ENCODE data around the gene CCDC141.

- TF ChIP-seq POLR2A (IDR thresholded peaks at IDR 0.05; ENCODE audit: low read depth, low read length) (no peak), POLR2AphosphoS5 (IDR thresholded peaks at IDR 0.05; ENCODE audit: low read depth, low read length) (no peak), TAF1 (IDR thresholded peaks at IDR 0.05; ENCODE audit: low read depth, low read length) (no peak), SPI1 (IDR thresholded peaks at IDR 0.05; ENCODE audit: low read depth, low read length) (no peak)
Measured at GRCh38 chr2:178865146-178865936, 184.6 kb downstream of the CCDC141 start.

All from GM12891 (cell line).